ENCODE measurements around the gene ZFAND4.
"Not testable (repeated sequence)": the region's sequence is repeated elsewhere in the genome, so short reads cannot be mapped to it uniquely, and the experiment has no call there.

ZFAND4 gene

GRCh38 chr10:45602082-45602730, 70.4 kb downstream of the ZFAND4 start:
- Histone ChIP-seq H3K27me3 (peaks cover 0 to 9% of the 10 kb centered on the region in 2 donors), H3K36me3 (no peaks in the 10 kb centered on the region), H3K27ac (no peak overlapping the region), H3K4me3 (no peak overlapping the region), H3K4me1 (peaks cover 0 to 8% (median 0%) of the 10 kb centered on the region in 4 donors), H3K9me3 (no peaks in the 10 kb centered on the region)
- intact Hi-C loops (cut with DNase I; ENCODE audit: low total_unique reads): no loop called here
- no peak for TF ChIP-seq CTCF (IDR thresholded peaks at IDR 0.05)
- DNase-seq: no peak

- H3K36me3 ChIP-seq; DNase-seq; H3K27me3 ChIP-seq; H3K4me3 ChIP-seq; H3K4me1 ChIP-seq; H3K27ac ChIP-seq; H3K9me3 ChIP-seq; intact Hi-C loops (cut with DNase I; ENCODE audit: low total_unique reads): not testable (repeated sequence)
Observed at GRCh38 chr10:45601254-45601930, 71.2 kb downstream of the ZFAND4 start.

- H3K4me3 ChIP-seq; H3K4me1 ChIP-seq; intact Hi-C loops (cut with DNase I; ENCODE audit: low total_unique reads); H3K9me3 ChIP-seq; DNase-seq; H3K36me3 ChIP-seq; H3K27ac ChIP-seq; H3K27me3 ChIP-seq: not testable (repeated sequence)
Observed at GRCh38 chr10:45600337-45601253, 72.0 kb downstream of the ZFAND4 start.

- Histone ChIP-seq H3K27me3 (peaks cover 0 to 9% of the 10 kb centered on the region in 2 donors), H3K36me3 (no peaks in the 10 kb centered on the region), H3K4me3 (no peak overlapping the region), H3K27ac (no peak overlapping the region), H3K9me3 (no peaks in the 10 kb centered on the region), H3K4me1 (peaks cover 0 to 13% (median 3%) of the 10 kb centered on the region in 4 donors)
- no peak for DNase-seq
- intact Hi-C loops (cut with DNase I; ENCODE audit: low total_unique reads): loop anchor here (10.0 kb wide), 1 partner anchor 135 kb away; no protein-coding TSS in a partner anchor
- TF ChIP-seq CTCF (IDR thresholded peaks at IDR 0.05): no peak
Observed at GRCh38 chr10:45599646-45600045, 72.9 kb downstream of the ZFAND4 start.

GRCh38 chr10:45599021-45599603, 73.5 kb downstream of the ZFAND4 start:
- DNase-seq: no peak
- Histone ChIP-seq H3K4me3 (no peak overlapping the region), H3K4me1 (peaks cover 0 to 13% (median 3%) of the 10 kb centered on the region in 4 donors), H3K27me3 (peaks cover 0 to 9% of the 10 kb centered on the region in 2 donors), H3K36me3 (no peaks in the 10 kb centered on the region), H3K9me3 (no peaks in the 10 kb centered on the region), H3K27ac (no peak overlapping the region)
- intact Hi-C loops (cut with DNase I; ENCODE audit: low total_unique reads): loop anchor here (10.0 kb wide), 1 partner anchor 134 kb away; no protein-coding TSS in a partner anchor
- no peak for TF ChIP-seq CTCF (IDR thresholded peaks at IDR 0.05)

GRCh38 chr10:45596526-45596925, 76.0 kb downstream of the ZFAND4 start:
- H3K4me3 ChIP-seq: no peak overlapping the region
- peaks cover 0 to 32% (median 12%) of the 10 kb centered on the region in 4 donors for H3K4me1 ChIP-seq
- no peak for DNase-seq
- H3K27me3 ChIP-seq: peaks cover 0 to 9% of the 10 kb centered on the region in 2 donors
- intact Hi-C loops (cut with DNase I; ENCODE audit: low total_unique reads): loop anchor here (10.0 kb wide), 1 partner anchor 132 kb away; no protein-coding TSS in a partner anchor
- H3K9me3 ChIP-seq: no peaks in the 10 kb centered on the region
- H3K27ac ChIP-seq: no peak overlapping the region
- no peak for TF ChIP-seq CTCF (IDR thresholded peaks at IDR 0.05)
- no peaks in the 10 kb centered on the region for H3K36me3 ChIP-seq
